Stimulated activated CD8-positive, alpha-beta memory T cell treated with anti-CD3 and anti-CD28 coated beads, Interleukin-15, amount 100 ng/mL, for 4 hours (primary cell): ENCODE results near the gene ACE.

ENCODE experiments used
- DNase-seq, 2 donors: peaks; one replicate each; pipeline ENCODE4 v3.0.0-alpha.2; 2020; ENCODE audit warnings: low read depth in 2 of 2

ACE gene

GRCh38 chr17:63537991-63538692 is 61.3 kb downstream of the ACE start:
- no peak for DNase-seq

- DNase-seq = no peak
Measured at GRCh38 chr17:63538693-63539595, 62.1 kb downstream of the ACE start.

GRCh38 chr17:63540590-63540989 is 63.7 kb downstream of the ACE start:
- DNase-seq = no peak

GRCh38 chr17:63542218-63542545 is 65.3 kb downstream of the ACE start:
- no peak for DNase-seq

- no peak for DNase-seq
Measured at GRCh38 chr17:63542942-63543821, 66.3 kb downstream of the ACE start.

- no peak for DNase-seq
Measured at GRCh38 chr17:63543822-63544420, 67.1 kb downstream of the ACE start.

GRCh38 chr17:63544467-63545301 is 67.8 kb downstream of the ACE start:
- no peak for DNase-seq

- DNase-seq = no peak
Measured at GRCh38 chr17:63546308-63547082, 69.6 kb downstream of the ACE start.

GRCh38 chr17:63547083-63547523 is 70.2 kb downstream of the ACE start:
- DNase-seq = no peak
